GM23338 (cell line): ENCODE results near the gene CSTPP1. TPM values are rescaled to one million over a fixed set of nuclear protein-coding genes. Genes with fewer than 3 reads are reported as not detected.

ENCODE experiments used
- ATAC-seq: fragments of 200-7000 bp; cut with Tn5 transposase; 3 replicates; pipeline ENCODE4 v1.9.1; 2020
- DNase-seq: peaks from one replicate; pipeline ENCODE4 v3.0.0-alpha.2; 2015; ENCODE audit warnings: low spot score
- H2AFZ ChIP-seq: fragments of 200-600 bp; sonication (generic); 2 replicates; pipeline ENCODE4 v1.8.0; 2016; ENCODE audit warnings: antibody characterized with exemption, mild to moderate bottlenecking, moderate library complexity
- H3F3A ChIP-seq: fragments of 200-600 bp; sonication (generic); replicated peaks from 2 replicates; pipeline ENCODE4 v1.8.0; 2017; ENCODE audit warnings: antibody characterized with exemption, mixed run types, low read depth
- H3K27ac ChIP-seq: fragments of 200-600 bp; sonication (generic); 2 replicates; pipeline ENCODE4 v1.6.1; 2016; ENCODE audit warnings: low read depth
- H3K27me3 ChIP-seq: fragments of 200-600 bp; sonication (generic); 2 replicates; pipeline ENCODE4 v1.8.0; 2016; ENCODE audit warnings: mild to moderate bottlenecking, mixed run types, moderate library complexity; ENCODE audit not compliant: insufficient read depth
- H3K36me3 ChIP-seq: fragments of 200-600 bp; sonication (generic); 2 replicates; pipeline ENCODE4 v1.8.0; 2016; ENCODE audit warnings: mild to moderate bottlenecking; ENCODE audit not compliant: insufficient read depth
- H3K4me1 ChIP-seq: fragments of 200-600 bp; sonication (generic); 2 replicates; pipeline ENCODE4 v1.8.0; 2016; ENCODE audit warnings: mild to moderate bottlenecking, moderate library complexity; ENCODE audit not compliant: insufficient read depth
- H3K4me2 ChIP-seq: fragments of 200-600 bp; sonication (generic); 2 replicates; pipeline ENCODE4 v1.7.1; 2017; ENCODE audit warnings: mixed run types
- H3K4me3 ChIP-seq: fragments of 200-600 bp; sonication (generic); 2 replicates; pipeline ENCODE4 v1.6.1; 2016; ENCODE audit warnings: mixed run types
- H3K79me2 ChIP-seq: fragments of 200-600 bp; sonication (generic); replicated peaks from 2 replicates; pipeline ENCODE4 v1.8.0; 2017; ENCODE audit warnings: mild to moderate bottlenecking; ENCODE audit not compliant: insufficient read depth
- H3K9me2 ChIP-seq: fragments of 200-600 bp; sonication (generic); 2 replicates; pipeline ENCODE4 v1.8.0; 2017; ENCODE audit not compliant: insufficient read depth
- H4K20me1 ChIP-seq: fragments of 200-600 bp; sonication (generic); replicated peaks from 2 replicates; pipeline ENCODE4 v1.8.0; 2017; ENCODE audit warnings: mild to moderate bottlenecking; ENCODE audit not compliant: insufficient read depth
- H3K27ac Mint-ChIP-seq: 2 replicates; pipeline ENCODE4 v1.8.0; 2020; ENCODE audit warnings: inconsistent platforms, mild to moderate bottlenecking, moderate library complexity, mixed read lengths
- H3K27me3 Mint-ChIP-seq: 3 replicates; pipeline ENCODE4 v1.8.0; 2022; ENCODE audit warnings: low read depth, mild to moderate bottlenecking, moderate library complexity, mixed read lengths, inconsistent platforms; ENCODE audit not compliant: insufficient read depth, poor library complexity
- H3K36me3 Mint-ChIP-seq: 3 replicates; pipeline ENCODE4 v1.8.0; 2021; ENCODE audit warnings: low read depth, mild to moderate bottlenecking, inconsistent platforms, moderate library complexity, mixed read lengths
- H3K4me1 Mint-ChIP-seq: 3 replicates; pipeline ENCODE4 v1.8.0; 2020; ENCODE audit warnings: mild to moderate bottlenecking, inconsistent platforms, mixed read lengths
- H3K4me3 Mint-ChIP-seq: 3 replicates; pipeline ENCODE4 v1.8.0; 2021; ENCODE audit warnings: moderate library complexity, mild to moderate bottlenecking, inconsistent platforms, mixed read lengths
- H3K9me3 Mint-ChIP-seq: 3 replicates; pipeline ENCODE4 v1.8.0; 2020; ENCODE audit warnings: moderate library complexity, mild to moderate bottlenecking, inconsistent platforms, mixed read lengths
- POLR2AphosphoS5 ChIP-seq: IDR thresholded peaks from 2 replicates; pipeline ENCODE4 v1.6.1; 2016; ENCODE audit warnings: antibody characterized with exemption, low read depth
- ZNF331 ChIP-seq: fragments of 250-450 bp; sonication (Bioruptor Pico); IDR thresholded peaks from 2 replicates; pipeline ENCODE4 v1.5.0; 2020; ENCODE audit warnings: low read depth, mild to moderate bottlenecking, moderate library complexity
- polyA plus RNA-seq: library from polyadenylated mRNA; unstranded; fragments of >200 nt; fragmentation: Nextera tagmentation; extraction: Ambion mirVana; gene quantifications from 2 replicates; pipeline ENCODE4 v1.2.1, GENCODE V29; 2016
- total RNA-seq: library from RNA; depleted of rRNA; stranded (reverse); fragments of >200 nt; shearing (Covaris generic); gene quantifications from 2 replicates; pipeline ENCODE4 v1.2.3, GENCODE V29; 2014
- TF ChIP-seq, protein P1 (sequence below), 2 experiments: fragments of 200-600 bp in 1 of 2; sonication (generic) in 1 of 2; conservative IDR thresholded peaks; 2 replicates each; pipeline versions ENCODE4 v1.5.1 to v1.6.1; 2016 to 2017; ENCODE audit warnings: antibody characterized with exemption in 2 of 2, low read depth in 2 of 2, mild to moderate bottlenecking in 2 of 2, moderate library complexity in 1 of 2
- TF ChIP-seq, protein P2 (sequence below): fragments of 250-450 bp; sonication (Bioruptor Pico); IDR thresholded peaks from 2 replicates; pipeline ENCODE4 v1.5.0; 2020; ENCODE audit warnings: mild to moderate bottlenecking, moderate library complexity

The CSTPP1 gene
- total and polyA plus RNA-seq, 2 experiments from 2014 or later = 23.5 to 42.6 TPM

DNA sequence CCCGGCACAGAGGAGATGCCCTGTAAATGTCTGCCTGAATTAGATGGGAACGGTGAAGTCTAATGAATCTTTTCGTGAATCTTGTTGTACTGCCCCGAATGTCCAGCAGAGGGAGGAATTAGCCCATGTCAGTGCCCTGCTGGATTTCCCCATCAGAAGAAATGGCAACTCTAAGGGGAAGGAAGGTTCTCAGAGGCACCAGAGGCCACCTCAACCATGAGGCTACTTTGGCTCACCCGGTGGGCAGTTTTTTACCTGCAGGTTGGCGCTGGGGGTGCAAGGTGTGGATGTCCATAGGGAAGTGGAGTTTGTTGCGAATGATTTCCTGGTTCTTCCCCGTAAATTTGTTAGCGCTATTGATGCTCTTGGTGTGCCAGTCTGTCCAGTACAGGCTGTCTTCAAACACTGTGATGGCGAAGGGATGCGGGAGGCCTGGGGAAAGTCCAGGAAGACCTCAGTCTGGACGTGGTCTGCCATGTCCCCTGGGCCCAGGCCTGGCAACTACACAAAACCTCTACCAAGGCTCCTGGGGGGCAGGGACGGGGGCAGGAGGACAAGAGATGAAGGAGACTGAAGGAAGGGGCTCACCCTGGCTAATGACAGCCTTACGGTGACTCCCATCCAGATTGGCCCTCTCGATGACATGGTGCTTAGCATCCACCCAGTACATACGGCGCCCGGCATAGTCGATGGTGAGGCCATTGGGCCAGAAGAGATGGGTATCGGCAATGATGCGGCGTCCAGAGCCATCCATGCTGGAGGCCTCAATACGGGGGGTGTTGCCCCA, 46.7 kb upstream of the CSTPP1 start:
- Histone ChIP-seq H3K27ac (no peak overlapping the region), H3K4me2 (no peak overlapping the region), H3F3A (no peaks in the 10 kb centered on the region), H3K4me1 (no peaks in the 10 kb centered on the region), H2AFZ (no peak overlapping the region), H4K20me1 (no peaks in the 10 kb centered on the region; the same call in 1 of the 2 replicates), H3K79me2 (no peaks in the 10 kb centered on the region), H3K9me2 (no peaks in the 10 kb centered on the region), H3K27me3 (no peaks in the 10 kb centered on the region), H3K4me3 (no peak overlapping the region), H3K36me3 (peaks cover 31% of the 10 kb centered on the region; the same call in 1 of the 2 replicates)
- Mint-ChIP-seq H3K4me1 (peaks cover 2% of the 10 kb centered on the region; the same call in 1 of the 3 replicates), H3K27me3 (no peaks in the 10 kb centered on the region), H3K4me3 (no peak overlapping the region), H3K36me3 (peaks cover 60% of the 10 kb centered on the region), H3K27ac (no peak overlapping the region; the same call in 1 of the 2 replicates), H3K9me3 (no peaks in the 10 kb centered on the region)
- TF ChIP-seq ZNF331 = no peak
- TF ChIP-seq, protein P1, sequence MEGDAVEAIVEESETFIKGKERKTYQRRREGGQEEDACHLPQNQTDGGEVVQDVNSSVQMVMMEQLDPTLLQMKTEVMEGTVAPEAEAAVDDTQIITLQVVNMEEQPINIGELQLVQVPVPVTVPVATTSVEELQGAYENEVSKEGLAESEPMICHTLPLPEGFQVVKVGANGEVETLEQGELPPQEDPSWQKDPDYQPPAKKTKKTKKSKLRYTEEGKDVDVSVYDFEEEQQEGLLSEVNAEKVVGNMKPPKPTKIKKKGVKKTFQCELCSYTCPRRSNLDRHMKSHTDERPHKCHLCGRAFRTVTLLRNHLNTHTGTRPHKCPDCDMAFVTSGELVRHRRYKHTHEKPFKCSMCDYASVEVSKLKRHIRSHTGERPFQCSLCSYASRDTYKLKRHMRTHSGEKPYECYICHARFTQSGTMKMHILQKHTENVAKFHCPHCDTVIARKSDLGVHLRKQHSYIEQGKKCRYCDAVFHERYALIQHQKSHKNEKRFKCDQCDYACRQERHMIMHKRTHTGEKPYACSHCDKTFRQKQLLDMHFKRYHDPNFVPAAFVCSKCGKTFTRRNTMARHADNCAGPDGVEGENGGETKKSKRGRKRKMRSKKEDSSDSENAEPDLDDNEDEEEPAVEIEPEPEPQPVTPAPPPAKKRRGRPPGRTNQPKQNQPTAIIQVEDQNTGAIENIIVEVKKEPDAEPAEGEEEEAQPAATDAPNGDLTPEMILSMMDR (conservative IDR thresholded peaks at IDR 0.05; ENCODE audit: low read depth in 2 of 2) = peak; percentile 89 to 93
- no peak for TF ChIP-seq POLR2AphosphoS5
- TF ChIP-seq, protein P2, sequence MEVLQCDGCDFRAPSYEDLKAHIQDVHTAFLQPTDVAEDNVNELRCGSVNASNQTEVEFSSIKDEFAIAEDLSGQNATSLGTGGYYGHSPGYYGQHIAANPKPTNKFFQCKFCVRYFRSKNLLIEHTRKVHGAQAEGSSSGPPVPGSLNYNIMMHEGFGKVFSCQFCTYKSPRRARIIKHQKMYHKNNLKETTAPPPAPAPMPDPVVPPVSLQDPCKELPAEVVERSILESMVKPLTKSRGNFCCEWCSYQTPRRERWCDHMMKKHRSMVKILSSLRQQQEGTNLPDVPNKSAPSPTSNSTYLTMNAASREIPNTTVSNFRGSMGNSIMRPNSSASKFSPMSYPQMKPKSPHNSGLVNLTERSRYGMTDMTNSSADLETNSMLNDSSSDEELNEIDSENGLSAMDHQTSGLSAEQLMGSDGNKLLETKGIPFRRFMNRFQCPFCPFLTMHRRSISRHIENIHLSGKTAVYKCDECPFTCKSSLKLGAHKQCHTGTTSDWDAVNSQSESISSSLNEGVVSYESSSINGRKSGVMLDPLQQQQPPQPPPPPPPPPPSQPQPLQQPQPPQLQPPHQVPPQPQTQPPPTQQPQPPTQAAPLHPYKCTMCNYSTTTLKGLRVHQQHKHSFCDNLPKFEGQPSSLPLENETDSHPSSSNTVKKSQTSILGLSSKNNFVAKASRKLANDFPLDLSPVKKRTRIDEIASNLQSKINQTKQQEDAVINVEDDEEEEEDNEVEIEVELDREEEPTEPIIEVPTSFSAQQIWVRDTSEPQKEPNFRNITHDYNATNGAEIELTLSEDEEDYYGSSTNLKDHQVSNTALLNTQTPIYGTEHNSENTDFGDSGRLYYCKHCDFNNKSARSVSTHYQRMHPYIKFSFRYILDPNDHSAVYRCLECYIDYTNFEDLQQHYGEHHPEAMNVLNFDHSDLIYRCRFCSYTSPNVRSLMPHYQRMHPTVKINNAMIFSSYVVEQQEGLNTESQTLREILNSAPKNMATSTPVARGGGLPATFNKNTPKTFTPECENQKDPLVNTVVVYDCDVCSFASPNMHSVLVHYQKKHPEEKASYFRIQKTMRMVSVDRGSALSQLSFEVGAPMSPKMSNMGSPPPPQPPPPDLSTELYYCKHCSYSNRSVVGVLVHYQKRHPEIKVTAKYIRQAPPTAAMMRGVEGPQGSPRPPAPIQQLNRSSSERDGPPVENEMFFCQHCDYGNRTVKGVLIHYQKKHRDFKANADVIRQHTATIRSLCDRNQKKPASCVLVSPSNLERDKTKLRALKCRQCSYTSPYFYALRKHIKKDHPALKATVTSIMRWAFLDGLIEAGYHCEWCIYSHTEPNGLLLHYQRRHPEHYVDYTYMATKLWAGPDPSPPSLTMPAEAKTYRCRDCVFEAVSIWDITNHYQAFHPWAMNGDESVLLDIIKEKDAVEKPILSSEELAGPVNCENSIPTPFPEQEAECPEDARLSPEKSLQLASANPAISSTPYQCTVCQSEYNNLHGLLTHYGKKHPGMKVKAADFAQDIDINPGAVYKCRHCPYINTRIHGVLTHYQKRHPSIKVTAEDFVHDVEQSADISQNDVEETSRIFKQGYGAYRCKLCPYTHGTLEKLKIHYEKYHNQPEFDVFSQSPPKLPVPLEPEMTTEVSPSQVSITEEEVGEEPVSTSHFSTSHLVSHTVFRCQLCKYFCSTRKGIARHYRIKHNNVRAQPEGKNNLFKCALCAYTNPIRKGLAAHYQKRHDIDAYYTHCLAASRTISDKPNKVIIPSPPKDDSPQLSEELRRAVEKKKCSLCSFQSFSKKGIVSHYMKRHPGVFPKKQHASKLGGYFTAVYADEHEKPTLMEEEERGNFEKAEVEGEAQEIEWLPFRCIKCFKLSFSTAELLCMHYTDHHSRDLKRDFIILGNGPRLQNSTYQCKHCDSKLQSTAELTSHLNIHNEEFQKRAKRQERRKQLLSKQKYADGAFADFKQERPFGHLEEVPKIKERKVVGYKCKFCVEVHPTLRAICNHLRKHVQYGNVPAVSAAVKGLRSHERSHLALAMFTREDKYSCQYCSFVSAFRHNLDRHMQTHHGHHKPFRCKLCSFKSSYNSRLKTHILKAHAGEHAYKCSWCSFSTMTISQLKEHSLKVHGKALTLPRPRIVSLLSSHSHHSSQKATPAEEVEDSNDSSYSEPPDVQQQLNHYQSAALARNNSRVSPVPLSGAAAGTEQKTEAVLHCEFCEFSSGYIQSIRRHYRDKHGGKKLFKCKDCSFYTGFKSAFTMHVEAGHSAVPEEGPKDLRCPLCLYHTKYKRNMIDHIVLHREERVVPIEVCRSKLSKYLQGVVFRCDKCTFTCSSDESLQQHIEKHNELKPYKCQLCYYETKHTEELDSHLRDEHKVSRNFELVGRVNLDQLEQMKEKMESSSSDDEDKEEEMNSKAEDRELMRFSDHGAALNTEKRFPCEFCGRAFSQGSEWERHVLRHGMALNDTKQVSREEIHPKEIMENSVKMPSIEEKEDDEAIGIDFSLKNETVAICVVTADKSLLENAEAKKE (CRISPR knock-in tag) = peak; percentile 77
- peak; percentile 91 for DNase-seq
- ATAC-seq = peak; percentile 98
